Stimulated activated naive CD8-positive, alpha-beta T cell treated with anti-CD3 and anti-CD28 coated beads, Interleukin-15, amount 100 ng/mL, for 72 hours (primary cell): ENCODE data around the gene DRAM2.
A peak's percentile ranks its signal among the peaks of the same experiment; 100 is the strongest.

Experiments
- ATAC-seq: fragments of 150-1000 bp; cut with Tn5 transposase; 2 replicates; pipeline ENCODE4 v1.10.0; 2021; ENCODE audit warnings: mild to moderate bottlenecking, moderate library complexity
- DNase-seq, 2 donors: peaks; one replicate each; pipeline ENCODE4 v3.0.0; 2021 to 2022
- H3K27ac Mint-ChIP-seq, 2 donors: one replicate each; pipeline ENCODE4 v1.8.0; 2022; ENCODE audit warnings: mild to moderate bottlenecking in 2 of 2, mixed read lengths in 2 of 2, moderate library complexity in 2 of 2
- H3K27me3 Mint-ChIP-seq: one replicate; pipeline ENCODE4 v1.8.0; 2022; ENCODE audit warnings: mixed read lengths
- H3K4me1 Mint-ChIP-seq: one replicate; pipeline ENCODE4 v1.8.0; 2022; ENCODE audit warnings: mild to moderate bottlenecking, mixed read lengths
- H3K4me3 Mint-ChIP-seq, 2 donors: one replicate each; pipeline ENCODE4 v1.8.0; 2022; ENCODE audit warnings: mild to moderate bottlenecking in 2 of 2, mixed read lengths in 2 of 2, moderate library complexity in 1 of 2
- H3K9me3 Mint-ChIP-seq, 2 donors: one replicate each; pipeline ENCODE4 v1.8.0; 2022; ENCODE audit warnings: mixed read lengths in 2 of 2

The DRAM2 gene

DNA sequence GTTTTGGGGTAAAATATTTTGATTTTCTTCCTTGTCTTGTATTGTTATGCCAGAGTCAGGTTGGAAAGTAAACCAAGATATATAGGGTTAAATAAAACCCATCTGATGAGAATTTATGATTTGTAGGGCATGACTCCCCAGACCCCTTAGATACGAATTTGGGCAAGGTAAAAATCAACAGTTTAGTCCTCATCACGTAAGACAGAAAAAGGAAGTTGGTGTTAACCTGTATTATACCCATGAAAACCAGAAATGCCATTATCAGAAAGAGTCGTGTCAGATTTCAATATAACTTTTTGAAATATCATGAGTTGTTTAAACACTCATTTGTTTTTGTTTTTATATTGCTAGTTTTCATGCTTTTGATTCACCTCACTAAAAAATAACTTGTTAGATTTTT, 11.9 kb upstream of the DRAM2 start:
- DNase-seq (no peak), ATAC-seq (no peak)
- peak overlapping the region; percentile 21 to 37 for H3K4me3 Mint-ChIP-seq
- no peaks in the 10 kb centered on the region for H3K9me3 Mint-ChIP-seq
- H3K27me3 Mint-ChIP-seq, result no peaks in the 10 kb centered on the region
- H3K4me1 Mint-ChIP-seq, result peaks cover 76% of the 10 kb centered on the region
- H3K27ac Mint-ChIP-seq, result peak overlapping the region in 1 of 2 donors; percentile 69

DNA sequence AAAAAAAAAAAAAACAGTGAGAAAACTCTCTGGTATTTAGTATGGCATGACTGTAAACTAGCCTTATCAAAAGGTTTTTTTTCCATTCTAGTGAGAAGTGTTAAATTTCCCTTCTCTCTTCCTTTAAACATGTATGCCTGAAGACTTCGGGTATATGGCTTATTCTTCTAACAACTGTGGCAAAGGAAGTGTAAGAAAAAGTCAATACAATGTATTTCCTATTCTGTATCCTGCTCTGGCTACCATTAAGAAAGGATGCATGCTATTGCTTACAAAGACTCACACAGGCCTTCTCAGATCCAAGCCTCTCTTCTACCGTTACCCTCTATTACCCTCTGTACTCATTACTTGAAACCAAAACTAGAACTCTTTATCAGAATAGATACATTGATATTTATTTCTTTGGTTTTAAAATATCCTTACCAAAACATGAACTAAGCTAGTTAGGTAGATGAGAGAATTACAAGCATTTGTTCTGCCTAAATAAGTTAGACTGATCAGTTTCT, 8.5 kb upstream of the DRAM2 start:
- ATAC-seq (no peak), DNase-seq (no peak)
- Mint-ChIP-seq H3K4me3 (no peak overlapping the region), H3K4me1 (peaks cover 77% of the 10 kb centered on the region), H3K9me3 (no peaks in the 10 kb centered on the region), H3K27me3 (no peaks in the 10 kb centered on the region), H3K27ac (no peak overlapping the region)

DNA sequence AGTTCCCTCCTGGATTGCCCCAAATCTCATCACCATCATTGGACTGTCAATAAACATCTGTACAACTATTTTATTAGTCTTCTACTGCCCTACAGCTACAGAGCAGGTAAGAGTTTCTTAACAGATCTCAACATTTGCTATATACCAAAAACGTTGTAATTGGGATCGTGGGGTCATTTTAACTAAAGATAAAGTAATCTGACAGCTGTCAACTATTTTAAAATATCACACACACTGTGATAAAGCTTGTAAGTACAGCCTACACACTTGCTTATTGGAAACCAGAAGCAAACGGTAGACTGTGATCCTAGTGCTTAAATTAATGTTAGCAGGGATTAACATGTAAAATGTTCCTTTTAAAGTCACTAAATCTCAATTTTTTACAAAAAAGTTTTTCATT, 8.1 kb upstream of the DRAM2 start:
- DNase-seq, result no peak
- no peak overlapping the region for H3K4me3 Mint-ChIP-seq
- peaks cover 77% of the 10 kb centered on the region for H3K4me1 Mint-ChIP-seq
- no peaks in the 10 kb centered on the region for H3K27me3 Mint-ChIP-seq
- no peak overlapping the region for H3K27ac Mint-ChIP-seq
- H3K9me3 Mint-ChIP-seq, result no peaks in the 10 kb centered on the region
- no peak for ATAC-seq

DNA sequence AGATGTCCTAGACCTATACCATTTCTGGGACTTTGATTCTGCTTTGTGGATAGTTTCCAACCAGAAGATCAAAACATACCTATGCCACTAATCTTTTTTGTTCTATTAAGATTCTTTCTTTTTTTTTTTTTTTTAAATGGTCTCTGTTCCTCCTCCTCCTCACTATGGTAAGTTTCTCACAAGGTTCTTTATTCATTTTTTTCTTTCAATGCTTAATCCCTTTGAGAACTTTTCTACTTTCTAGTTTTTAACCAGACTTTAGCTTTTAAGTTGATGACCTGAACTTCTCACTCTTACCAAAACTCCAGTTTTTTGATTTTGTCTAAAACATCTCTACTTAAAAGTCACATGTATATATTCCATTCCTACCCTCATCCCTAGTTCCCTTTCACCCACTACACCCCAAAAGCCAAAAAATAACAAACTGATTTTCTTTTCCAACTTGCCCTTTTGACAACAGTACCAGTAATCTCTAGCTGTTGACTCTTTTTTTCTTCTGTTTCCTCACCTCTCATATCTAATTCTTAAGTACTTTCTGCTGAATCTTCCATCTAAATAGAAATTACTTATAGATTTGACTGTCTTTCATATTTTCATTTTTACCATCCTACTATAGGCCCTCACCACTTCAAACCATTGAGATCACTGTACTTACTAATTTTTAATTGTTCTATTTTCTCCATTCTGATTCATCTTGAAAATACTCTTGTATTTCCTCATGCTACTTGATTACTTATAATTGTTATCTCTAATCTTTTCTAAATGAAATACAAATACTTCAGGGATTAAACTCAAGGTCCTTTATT, 6.3 kb upstream of the DRAM2 start:
- ATAC-seq, result no peak
- H3K27me3 Mint-ChIP-seq, result no peaks in the 10 kb centered on the region
- peak overlapping the region; percentile 44 to 45 for H3K4me3 Mint-ChIP-seq
- no peak for DNase-seq
- peak overlapping the region in 1 of 2 donors; percentile 55 for H3K27ac Mint-ChIP-seq
- H3K4me1 Mint-ChIP-seq, result peaks cover 76% of the 10 kb centered on the region
- no peaks in the 10 kb centered on the region for H3K9me3 Mint-ChIP-seq

DNA sequence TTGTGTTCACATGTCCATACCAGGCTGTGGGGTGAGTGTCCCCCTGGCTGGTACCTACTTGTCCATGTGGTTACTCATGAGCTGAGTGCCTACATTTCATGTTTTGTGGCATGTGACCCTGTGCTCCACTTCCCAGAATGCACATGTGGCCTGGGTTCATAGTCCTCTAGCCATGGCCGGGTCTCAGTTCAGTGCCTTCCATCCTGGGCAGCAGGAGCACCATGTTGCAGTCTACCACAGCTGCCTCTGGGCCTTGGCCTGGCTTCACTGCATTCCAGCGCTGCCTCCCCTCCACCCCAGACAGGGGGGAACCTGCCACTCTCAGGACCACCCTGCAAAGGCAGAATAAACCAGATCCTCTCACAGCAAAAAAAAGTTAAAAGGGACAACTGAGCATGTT, 5.6 kb upstream of the DRAM2 start:
- DNase-seq (no peak), ATAC-seq (no peak)
- Mint-ChIP-seq H3K4me3 (peak overlapping the region in 1 of 2 donors; percentile 32), H3K27me3 (no peaks in the 10 kb centered on the region), H3K27ac (peak overlapping the region; percentile 36 to 54), H3K9me3 (no peaks in the 10 kb centered on the region), H3K4me1 (peaks cover 75% of the 10 kb centered on the region)

DNA sequence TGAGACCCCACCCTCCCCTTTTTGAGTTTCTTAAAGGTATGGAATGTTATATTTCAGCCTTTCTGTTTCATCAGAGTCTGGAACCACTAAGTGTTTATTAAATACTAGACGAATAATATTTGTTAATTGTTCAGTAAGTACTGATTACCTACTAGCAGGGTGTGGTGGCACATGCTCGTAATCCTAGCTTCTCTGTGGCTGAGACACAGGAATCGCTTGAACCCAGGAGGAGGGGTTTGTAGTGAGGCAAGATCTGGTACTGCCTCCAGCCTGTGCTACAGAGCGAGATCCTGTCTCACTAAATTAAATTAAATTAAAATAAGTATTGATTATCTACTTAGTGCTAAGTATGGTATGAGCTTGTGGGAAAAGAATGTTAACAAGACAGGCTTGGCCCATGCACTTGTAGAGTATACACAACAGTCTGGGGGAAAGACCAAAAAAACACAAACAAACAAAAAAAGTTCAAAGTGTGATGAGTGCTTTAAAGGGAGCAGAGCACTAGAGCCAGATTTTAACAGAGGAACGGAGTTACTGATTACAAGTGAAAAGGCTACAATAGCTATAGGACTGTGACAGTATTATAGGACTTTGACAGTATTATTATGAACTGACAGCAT, 2.6 kb upstream of the DRAM2 start:
- ATAC-seq (no peak), DNase-seq (no peak)
- Mint-ChIP-seq H3K4me3 (peak overlapping the region; percentile 5 to 39), H3K9me3 (no peaks in the 10 kb centered on the region), H3K27me3 (no peaks in the 10 kb centered on the region), H3K4me1 (peaks cover 63% of the 10 kb centered on the region), H3K27ac (no peak overlapping the region)

DNA sequence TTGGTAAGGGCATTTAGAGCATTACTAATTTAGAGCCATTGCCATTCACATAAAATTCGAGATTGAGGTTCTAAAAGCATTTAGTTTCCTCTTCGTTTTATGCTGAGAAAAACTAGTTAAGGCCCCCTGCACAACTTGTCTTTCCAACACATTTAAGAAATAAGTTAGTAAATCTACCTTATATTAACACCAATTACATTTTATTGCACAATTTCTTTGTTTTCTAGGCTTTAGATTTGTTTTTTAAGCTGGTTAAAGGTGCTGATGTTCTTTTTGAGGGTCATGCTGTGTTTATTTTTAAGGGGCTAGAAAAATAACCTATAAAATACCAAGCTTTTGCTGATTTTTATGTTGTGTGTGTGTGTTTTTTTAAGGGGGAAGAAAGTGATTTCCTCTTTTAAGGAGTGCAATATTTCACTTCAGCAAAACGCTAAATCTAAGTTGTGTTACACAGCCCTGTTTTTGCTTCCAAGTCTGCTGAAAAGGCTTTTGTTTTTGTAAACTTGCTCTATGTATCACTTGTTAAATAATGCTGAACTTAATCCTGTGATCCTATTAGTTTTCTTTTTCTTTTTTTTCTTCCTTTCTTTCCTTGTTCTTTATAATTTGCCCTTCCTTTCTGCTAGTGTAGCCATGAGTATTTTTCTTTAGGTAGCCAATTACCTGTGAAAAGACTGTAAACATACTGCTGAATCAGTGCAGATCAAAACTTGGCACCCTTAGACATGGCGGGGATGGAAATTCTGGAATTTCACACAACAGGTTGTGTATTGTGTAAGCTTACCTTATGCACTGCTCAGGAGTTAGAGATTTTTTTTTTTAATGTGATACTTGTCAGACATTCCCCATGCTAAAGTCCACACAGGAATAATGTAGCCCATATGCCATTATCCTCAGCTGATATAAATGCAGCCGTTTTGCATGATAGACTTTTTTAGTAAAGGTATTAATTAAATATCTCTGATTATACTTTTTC, 1.6 kb upstream of the DRAM2 start:
- Mint-ChIP-seq H3K4me1 (peaks cover 56% of the 10 kb centered on the region), H3K27ac (peak overlapping the region in 1 of 2 donors; percentile 89), H3K9me3 (no peaks in the 10 kb centered on the region), H3K4me3 (peak overlapping the region; percentile 93 to 99), H3K27me3 (no peaks in the 10 kb centered on the region)
- DNase-seq (no peak), ATAC-seq (no peak)

DNA sequence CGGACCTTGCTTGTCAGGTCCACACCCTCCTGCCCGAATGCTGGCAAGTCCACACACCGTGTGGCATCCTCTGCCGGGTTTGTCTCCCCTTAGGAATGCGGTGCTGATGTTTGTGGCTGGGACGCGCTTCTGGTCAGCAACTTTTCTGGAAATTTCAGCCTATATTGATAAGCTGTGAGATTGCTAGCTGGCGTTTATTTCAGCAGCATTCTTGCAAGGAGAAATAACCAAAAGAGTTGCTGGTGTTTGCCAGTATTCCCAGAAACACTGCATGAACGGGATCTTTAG, 731 bp upstream of the DRAM2 start:
- no peaks in the 10 kb centered on the region for H3K9me3 Mint-ChIP-seq
- H3K4me1 Mint-ChIP-seq, result peaks cover 53% of the 10 kb centered on the region
- H3K27me3 Mint-ChIP-seq, result no peaks in the 10 kb centered on the region
- H3K27ac Mint-ChIP-seq, result peak overlapping the region in 1 of 2 donors; percentile 98
- peak overlapping the region; percentile 93 to 99 for H3K4me3 Mint-ChIP-seq
- no peak for DNase-seq
- no peak for ATAC-seq

DNA sequence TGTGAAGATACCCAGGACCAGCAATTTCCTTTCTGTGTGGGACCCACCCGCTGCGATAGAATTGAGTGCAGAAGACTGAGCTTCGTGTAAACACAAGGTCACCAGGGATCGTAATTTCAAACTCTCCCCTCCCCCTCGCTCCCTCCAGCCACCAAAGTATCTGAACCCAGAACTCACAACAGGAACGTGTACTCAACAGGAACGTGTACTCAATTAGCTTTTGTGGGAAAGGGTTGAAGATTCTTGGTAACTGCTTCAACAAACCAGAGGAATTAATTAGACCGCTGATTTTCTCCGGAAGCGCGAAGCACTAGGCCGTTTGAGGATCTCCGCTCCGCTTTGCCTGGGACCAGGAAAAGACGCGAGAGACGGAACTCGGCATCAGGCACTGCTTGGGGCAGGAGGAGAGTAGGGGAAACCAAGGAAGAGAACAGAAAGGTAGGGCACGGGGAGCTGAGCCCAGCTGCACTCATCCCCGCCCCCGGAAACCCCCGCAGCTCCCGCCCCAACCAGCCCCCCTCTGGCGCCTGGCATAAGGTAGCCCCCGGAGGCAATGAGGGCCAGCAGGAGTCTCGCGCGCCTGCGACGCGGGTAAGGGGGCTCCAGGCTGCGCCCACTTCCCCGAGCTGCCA, 453 bp downstream of the DRAM2 start:
- Mint-ChIP-seq H3K4me1 (peaks cover 50% of the 10 kb centered on the region), H3K27ac (peak overlapping the region; percentile 97 to 99), H3K9me3 (no peaks in the 10 kb centered on the region), H3K4me3 (peak overlapping the region; percentile 93 to 99), H3K27me3 (no peaks in the 10 kb centered on the region)
- no peak for DNase-seq
- ATAC-seq, result peak; percentile 12

DNA sequence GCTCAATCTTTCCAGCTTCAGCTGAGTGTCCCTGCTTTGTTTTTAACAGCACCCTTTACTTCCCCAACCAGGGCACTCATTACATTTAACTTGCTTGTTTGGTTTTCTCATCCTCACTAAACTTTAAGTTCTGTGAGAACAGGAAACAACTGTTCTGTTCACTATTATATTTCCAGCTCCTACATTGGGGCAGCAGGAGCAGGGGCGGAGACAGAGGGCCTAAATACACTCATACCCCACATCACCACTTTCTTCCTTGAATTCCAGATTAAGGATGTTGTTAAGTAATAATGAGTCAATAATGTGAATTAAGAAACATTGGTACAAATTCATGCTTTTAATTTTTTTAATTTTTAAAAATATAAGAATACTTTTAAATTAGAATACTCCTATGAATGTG, 6.0 kb downstream of the DRAM2 start:
- Mint-ChIP-seq H3K27ac (no peak overlapping the region), H3K9me3 (no peaks in the 10 kb centered on the region), H3K4me3 (no peak overlapping the region), H3K4me1 (peaks cover 24% of the 10 kb centered on the region), H3K27me3 (no peaks in the 10 kb centered on the region)
- DNase-seq (no peak), ATAC-seq (no peak)

DNA sequence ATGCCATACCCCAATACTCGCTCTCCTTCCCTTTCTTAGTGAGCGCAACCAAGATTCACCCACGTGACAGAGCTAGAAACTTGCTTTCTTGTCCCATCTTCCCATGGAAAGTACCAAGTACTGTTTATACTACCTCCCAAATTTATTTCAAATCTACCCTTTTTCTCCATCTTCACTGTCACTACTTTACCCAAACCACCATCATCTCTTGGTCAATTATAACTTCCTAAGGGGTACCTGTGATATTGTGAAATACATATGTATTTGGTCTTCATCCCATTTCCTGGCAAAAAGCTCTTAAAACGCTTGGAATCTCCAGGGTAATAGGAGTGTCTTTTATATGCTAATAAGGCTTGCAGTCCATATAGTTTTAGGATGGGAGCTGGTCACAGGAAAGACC, 8.2 kb downstream of the DRAM2 start:
- Mint-ChIP-seq H3K4me3 (no peak overlapping the region), H3K4me1 (peaks cover 30% of the 10 kb centered on the region), H3K27ac (no peak overlapping the region), H3K9me3 (no peaks in the 10 kb centered on the region), H3K27me3 (no peaks in the 10 kb centered on the region)
- no peak for ATAC-seq
- no peak for DNase-seq

DNA sequence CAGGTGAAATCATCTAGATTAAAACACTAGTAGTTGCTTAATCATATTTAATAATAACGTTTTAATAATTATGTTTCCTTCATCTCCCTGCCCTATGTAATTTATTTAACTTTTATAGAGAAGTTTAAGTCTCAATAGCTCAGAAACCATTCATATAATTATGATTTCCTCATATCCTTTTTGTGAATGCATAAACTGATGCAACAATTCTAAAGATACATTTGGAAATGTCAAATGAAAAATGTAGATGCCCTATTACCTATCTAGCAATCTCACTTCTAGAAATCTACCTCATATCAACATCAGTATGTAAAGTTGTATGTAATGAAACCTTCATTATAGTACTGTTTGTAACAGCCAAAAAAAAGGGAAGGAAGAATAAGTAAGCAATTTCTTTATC, 10.5 kb downstream of the DRAM2 start:
- no peaks in the 10 kb centered on the region for H3K27me3 Mint-ChIP-seq
- H3K9me3 Mint-ChIP-seq, result no peaks in the 10 kb centered on the region
- peaks cover 27% of the 10 kb centered on the region for H3K4me1 Mint-ChIP-seq
- no peak for DNase-seq
- no peak overlapping the region for H3K4me3 Mint-ChIP-seq
- ATAC-seq, result no peak
- peak overlapping the region in 1 of 2 donors; percentile 75 for H3K27ac Mint-ChIP-seq

DNA sequence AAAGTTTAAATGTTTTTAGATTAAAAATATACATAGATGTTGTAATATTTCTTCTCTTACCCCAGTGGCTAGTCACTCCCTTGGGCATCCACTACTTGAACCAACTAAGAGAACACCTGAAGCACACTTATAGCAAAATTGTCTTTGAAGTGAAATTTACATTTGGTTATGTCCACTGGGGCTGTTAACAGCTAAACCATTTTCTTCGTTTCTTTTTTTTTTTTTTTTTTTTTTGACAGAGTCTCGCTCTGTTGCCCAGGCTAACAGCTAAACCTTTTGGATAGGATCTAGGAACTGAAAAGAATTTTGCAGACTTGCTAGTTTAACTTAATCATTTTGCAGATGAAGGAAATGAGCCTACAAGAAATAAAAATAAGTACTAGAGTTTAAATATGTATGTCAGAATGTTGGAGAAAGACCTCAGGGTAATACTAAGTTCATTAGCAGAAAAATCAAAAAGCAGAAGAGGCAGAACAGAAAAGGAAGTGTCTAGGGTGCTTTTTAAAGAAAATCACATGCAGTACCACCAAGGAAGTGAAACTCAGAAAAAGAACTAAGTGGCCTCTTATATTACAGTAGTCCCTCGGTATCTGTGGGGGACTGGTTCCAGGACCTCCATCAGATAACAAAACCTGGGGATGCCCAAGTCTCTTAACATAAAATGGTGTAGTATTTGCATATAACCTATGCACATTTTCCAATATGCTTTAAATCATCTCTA, 11.8 kb downstream of the DRAM2 start:
- DNase-seq (no peak), ATAC-seq (peak; percentile 60)
- Mint-ChIP-seq H3K4me3 (peak overlapping the region; percentile 2 to 53), H3K27ac (peak overlapping the region in 1 of 2 donors; percentile 59), H3K27me3 (no peaks in the 10 kb centered on the region), H3K4me1 (peaks cover 27% of the 10 kb centered on the region), H3K9me3 (no peaks in the 10 kb centered on the region)

DNA sequence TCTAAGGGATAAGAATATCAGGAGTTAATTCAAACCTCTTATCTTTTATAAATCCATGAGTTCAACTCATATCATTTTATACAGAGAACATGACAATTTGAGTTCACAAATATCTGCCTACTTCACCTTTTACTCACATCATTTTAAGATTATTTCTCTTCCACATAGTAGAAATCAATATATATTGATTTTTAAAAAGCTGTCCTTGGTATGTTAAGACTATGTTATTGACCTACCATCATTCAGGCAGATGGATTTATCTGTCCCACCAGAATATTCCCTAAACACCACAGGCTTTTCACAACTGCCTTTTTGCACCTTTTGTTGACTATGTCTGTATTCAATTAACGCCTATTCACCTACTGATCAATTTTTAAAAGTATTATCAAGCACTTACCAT, 13.5 kb downstream of the DRAM2 start:
- Mint-ChIP-seq H3K27me3 (no peaks in the 10 kb centered on the region), H3K4me1 (peaks cover 27% of the 10 kb centered on the region), H3K27ac (no peak overlapping the region), H3K4me3 (no peak overlapping the region), H3K9me3 (no peaks in the 10 kb centered on the region)
- no peak for DNase-seq
- no peak for ATAC-seq

DNA sequence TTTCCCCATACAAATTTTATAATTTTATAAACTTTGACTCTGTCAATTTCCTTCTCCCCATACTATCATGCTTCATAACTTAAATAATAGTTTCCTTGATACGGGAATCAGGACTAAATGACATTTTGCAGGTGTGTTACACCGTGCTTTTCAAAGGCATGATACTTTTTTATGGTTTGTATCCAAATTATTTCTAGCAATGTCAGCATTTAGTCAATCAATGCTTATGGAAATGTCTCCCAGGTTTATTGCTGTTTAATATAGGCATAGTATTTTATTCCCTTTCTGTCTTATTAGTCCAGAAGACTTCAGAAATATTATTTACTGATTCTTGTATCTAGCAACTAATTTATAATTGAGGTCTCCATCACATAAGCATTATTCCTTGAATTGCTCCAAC, 23.4 kb downstream of the DRAM2 start:
- DNase-seq (no peak), ATAC-seq (no peak)
- Mint-ChIP-seq H3K4me3 (no peak overlapping the region), H3K9me3 (no peaks in the 10 kb centered on the region), H3K27ac (peak overlapping the region in 1 of 2 donors; percentile 15), H3K4me1 (no peaks in the 10 kb centered on the region), H3K27me3 (no peaks in the 10 kb centered on the region)
